DMS53 treated with DMSO at 0.1 percent for 48 hours (cell line): ENCODE results near the gene SSH2.

Experiments
- DNase-seq: peaks from one replicate; lab custom pipeline; 2025; ENCODE audit not compliant: unreplicated experiment; lab: John Stamatoyannopoulos, UW

The SSH2 gene

GRCh38 chr17:29614349-29615047 is 315.5 kb downstream of the SSH2 start:
- DNase-seq: no peak

- DNase-seq: no peak
Observed at GRCh38 chr17:29613856-29614255, 316.2 kb downstream of the SSH2 start.

DNA sequence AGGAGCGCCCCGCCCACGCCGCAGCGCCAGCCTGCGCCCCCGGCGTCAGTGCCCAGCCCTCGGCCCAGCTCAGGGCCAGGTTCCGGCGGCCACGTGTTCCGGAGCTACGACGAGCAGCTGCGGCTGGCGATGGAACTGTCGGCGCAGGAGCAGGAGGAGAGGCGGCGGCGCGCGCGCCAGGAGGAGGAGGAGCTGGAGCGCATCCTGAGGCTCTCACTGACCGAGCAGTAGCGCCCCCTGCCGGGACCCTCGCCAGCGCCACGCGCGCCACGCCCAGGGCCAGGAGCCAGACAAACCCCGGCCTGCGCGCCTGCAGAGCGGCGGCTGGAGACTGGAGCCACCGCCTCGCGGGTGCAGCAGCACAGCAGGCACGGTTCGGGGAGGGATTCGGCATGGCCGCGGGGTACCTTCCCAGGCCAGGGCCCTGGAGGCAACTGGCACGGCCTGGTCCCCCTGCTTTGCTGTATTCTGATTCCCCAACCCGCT is 316.6 kb downstream of the SSH2 start:
- no peak for DNase-seq

GRCh38 chr17:29612404-29613280 is 317.4 kb downstream of the SSH2 start:
- no peak for DNase-seq

GRCh38 chr17:29612094-29612403 is 318.0 kb downstream of the SSH2 start:
- DNase-seq: no peak

DNA sequence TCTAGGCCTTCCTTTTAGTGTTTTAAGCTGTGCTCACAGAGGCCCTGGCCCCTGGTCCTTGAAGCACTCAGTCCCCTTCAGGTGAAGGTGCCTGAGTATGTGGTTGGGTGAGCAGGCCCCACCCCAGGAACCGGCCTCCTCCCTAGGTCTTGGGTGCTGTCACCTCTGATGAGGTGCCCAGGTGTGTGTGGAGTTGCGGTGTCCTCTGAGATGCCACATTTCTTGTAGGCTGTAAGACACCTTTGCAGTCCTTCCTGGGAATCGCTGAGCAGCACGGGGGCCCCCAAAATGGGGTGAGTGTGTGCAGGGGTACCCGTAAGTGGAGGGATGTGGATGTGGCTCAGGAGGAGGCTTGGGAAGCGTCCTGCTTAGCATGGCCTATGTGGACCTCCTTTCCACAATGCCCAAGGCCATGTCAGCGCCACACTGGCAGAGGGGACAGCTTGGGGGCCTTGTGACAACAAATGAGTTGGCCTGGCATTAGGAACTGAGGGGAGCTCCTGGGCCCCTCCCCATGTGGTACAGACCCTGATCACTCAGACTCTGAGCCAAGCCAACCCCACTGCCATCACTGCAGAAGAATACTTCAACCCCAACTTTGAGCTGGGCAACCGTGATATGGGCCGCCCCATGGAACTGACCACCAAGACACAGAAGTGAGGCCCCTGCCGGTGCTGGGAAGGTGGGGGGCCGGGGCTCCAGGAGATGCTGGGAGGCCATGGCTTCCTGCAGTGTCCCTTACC is 318.5 kb downstream of the SSH2 start:
- DNase-seq: no peak

DNA sequence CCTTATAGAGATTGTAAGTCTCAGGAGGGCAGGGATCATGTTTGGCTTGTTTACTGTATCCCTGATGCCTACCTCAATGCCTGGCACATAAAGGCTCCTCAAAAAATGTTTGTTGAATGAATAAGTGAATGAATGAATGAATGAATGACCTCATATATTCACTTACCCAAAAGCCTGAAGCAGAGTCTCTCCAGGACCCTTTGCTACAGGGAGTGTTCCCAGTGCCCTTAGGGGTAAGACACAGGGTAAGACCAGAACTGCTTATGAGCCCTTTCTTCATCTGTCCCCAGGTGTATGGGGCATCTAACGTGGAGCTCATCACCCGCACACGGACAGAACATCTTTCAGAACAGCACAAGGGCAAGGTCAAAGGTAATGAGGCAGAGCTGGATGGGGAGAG is 319.6 kb downstream of the SSH2 start:
- DNase-seq: no peak

- no peak for DNase-seq
Observed at GRCh38 chr17:29608986-29609385, 321.0 kb downstream of the SSH2 start.

DNA sequence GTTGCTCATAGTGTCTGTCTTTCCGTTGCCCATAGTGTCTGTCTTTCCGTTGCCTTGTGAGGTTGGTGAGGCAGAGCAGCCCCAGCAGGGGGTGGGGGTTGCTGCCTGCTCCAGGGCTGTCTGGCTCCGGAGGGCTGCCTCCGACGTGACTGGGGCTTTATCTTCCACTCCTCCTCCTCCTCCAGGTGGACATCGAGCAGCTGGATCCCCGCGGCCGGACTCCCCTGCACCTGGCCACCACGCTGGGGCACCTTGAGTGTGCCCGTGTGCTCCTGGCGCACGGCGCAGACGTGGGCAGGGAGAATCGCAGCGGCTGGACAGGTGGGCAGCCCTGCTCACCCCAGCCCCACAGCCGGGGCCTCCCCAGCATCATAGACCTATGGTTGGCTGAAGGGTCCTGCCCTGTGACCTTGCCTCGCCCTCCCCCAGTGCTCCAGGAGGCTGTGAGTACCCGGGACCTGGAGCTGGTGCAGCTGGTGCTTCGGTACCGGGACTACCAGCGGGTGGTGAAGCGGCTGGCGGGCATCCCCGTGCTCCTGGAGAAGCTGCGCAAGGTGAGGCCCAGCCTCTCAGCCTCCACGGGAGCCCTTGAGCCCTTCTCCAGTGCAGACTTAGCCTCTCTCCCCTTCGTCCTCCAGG is 322.4 kb downstream of the SSH2 start:
- DNase-seq: no peak

- no peak for DNase-seq
Observed at GRCh38 chr17:29603109-29603674, 326.8 kb downstream of the SSH2 start.

DNA sequence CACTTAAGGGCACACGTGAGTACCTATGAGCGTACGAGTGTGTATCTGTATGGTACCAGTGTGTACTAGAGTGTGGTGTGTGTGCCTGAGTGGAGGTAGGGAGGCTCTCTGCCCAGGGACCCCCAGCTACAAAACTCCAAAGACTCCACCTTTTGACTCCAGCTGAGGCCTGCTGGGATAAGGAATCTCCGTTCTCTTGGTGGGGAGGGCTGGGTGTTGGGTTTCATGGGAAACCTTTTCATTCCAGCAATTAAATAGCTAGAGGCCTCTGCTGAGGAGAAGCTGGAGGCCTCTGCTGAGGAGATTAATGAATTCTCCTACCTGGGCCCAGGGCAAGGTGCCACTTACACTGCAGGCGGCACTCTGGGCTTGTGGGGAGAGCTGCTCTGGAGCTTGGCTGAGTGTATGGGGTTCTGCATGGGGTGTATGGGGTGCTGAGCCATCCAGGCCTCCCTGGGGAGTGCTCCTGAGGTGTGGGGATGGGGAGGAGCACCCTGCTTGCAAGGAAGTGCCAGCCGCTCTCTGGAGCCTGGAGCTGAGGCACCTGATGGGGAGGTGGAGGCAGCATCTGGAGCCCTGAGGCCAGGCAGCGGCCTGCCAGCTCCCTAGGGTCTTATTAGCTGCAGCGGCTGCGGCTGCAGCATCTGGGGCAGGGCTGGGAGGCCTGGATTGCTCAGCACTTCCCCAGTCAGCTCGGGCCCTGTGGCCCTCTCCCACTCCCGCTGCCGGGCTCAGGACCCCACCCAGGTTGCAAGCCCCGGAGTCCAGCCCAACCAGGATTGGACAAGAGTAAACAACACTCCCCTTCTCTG is 332.5 kb downstream of the SSH2 start:
- no peak for DNase-seq

DNA sequence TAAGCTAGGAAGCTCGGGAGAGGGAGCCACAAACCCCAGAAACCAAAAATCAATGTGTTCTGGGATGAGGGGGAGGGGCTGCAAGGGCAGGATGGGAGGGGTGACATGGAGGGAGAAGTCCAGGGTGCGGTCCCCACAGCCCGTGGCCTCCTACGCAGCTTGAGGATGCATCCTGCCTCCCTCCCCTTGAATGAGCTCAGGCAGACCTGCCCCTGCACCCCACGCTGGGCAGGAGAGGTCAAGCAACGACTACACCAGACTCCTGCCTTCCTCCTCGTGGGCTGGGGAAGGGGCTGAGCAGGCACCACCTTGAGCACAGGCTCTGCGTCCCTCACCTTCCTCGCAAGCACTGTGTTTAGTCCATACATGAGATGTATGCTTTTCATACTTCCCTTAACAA is 333.2 kb downstream of the SSH2 start:
- no peak for DNase-seq

DNA sequence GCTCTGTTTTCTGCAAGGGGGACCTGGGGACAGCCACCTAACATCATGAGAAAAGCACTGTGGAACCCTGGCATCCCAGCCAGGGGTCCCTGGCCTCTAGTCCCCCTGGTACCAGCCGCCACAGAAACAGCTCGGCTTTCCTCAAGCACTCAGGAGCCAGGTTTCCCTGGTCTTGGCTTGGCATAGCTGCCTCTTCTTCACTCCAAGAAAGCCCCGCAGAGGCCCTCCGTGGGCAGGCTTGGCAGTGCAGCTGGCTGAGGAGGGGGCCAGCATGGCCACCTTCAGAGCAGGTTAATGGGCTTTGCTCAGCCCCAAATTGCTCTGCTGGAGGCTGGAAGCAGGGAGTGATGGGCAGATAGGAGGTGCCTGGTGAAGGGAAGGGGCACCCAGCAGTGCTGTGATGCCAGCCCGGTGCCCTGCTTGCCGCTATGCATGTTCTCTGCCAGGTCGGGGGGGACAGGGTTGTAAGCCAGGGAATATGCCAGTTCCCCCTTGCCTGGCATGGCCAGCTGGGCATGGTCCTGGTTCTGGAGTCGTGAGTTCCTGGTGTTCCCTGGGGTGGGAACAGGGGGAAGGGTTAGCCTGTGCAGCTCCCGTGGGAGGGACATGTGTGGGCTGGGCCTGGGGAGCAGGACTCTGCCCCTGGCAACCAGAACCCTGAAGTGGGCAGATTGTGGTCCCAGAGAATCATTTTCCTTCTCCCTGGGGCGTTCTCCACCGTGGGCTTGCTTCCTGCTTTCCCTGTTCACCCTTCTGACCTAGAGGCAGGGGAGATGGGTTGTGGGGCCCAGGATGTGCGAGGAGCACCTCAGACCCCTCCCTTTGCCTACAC is 333.9 kb downstream of the SSH2 start:
- DNase-seq: no peak

DNA sequence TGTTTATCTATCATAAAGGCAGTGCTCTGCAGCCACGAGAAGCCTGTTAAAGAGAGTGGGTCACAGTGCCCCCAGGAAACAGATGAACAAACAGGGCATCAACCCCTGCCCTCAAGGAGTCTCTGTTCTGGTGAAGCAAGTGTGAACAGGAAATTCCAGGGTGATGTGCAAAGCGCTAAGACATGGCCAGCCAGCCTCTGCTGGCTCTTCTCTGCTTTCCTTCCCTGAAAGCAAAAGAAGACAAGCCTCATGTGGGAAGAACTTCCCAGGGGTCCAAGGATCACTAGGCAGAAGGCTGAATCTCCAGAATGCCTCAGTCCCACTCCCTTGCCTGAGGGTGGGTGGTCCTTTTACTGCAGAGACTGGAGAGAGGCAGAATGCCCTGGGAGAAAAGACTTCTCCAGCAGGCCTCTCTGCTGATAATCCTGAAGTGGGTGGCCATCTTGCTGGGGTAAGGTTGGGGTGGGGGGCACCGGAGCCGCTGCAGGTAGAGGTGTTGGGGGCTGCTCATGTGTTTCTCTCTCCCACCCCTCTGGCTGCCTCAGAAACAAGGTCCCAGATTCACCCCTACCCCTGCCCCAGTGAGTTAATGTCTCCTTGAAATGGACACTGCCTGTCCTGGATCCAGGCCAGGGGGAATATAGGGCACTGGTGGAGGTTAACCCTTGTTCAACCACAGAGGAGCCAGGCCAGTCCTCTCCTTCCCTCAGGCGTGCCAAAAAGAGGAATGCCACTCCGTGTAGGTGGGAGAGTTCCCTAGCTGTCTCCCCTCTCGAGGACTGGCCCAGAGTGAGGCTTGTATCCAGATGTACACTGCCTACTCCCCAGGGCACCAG is 334.7 kb downstream of the SSH2 start:
- no peak for DNase-seq

DNA sequence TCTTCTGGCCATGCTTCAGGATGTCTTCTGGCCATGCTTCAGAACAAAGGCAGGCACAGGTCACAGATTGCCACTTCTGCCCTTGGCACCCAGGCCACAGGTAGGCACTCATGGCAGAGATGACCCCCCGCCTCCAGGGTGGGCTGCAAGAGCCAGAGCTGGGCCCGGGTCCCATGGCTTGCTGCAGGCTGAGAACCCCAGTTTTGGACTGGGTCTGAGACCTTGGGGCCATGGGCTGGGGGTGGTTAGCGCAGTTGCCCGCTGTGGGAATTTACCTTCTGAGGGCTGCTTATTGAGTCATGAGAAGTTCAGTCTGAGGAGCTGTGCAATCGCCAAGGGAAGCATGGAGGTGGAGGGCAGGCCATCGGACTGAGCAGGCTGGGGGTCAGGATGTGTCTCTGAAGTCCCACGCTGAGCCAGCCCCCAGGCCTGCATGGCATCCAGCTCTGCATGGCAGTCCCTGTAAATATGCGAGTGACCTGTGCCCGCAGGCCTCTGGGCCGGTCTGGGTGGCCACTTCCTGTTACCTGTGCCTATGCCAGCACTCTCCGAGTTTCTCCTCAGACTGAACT is 335.4 kb downstream of the SSH2 start:
- DNase-seq: no peak

DNA sequence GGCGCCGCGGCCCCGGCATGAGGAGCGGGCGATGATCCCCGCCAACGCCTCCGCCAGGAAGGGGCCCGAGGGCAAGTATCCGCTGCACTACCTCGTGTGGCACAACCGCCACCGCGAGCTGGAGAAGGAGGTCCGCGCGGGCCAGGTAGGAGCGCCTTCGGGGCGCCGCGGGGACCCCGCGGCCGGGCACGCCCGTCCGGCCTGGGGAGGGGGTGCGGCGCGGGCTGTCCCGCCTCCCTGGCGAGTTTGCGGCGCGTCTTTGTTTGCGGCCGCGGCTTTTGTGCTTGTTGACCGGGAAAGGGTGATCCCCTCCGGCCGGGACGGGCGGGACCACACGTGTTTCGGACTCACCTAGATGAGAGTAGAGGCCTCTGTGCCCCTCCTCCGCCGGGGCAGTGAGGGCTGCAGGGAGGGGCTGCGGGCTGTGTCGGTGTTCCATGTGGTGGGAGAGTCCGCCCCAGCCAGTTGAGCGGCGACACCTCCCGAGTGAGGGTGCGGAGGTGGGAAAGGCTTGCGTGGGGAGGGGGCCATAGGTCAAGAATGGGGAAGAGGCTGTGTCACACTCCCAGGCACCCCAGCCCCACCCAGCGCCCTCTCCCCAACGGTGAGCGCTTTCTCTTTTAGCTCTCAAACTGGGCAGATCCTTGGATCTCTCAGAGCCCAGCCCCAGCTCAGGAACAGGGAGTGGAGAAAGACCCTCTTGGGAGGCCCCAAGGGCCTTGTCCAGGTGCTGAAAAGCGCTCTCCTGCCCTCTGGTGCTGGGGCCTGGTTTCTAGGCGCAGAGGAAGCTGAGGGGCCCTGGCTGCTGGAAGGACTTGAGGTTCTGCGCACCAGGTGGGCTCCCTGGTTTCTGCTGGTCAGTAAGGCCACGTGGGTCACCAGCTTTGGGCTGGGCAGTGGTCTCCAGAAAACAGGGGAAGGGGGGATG is 336.2 kb downstream of the SSH2 start:
- DNase-seq: no peak
